ENCODE measurements around the gene NEK10. TPM values are rescaled to one million over a fixed set of nuclear protein-coding genes. Genes with fewer than 3 reads are reported as not detected.
A peak's percentile ranks its signal among the peaks of the same experiment; 100 is the strongest.

The NEK10 gene
- total and polyA plus RNA-seq, 4 donors, result 3.5 to 60.3 (median 12.8) TPM

DNA sequence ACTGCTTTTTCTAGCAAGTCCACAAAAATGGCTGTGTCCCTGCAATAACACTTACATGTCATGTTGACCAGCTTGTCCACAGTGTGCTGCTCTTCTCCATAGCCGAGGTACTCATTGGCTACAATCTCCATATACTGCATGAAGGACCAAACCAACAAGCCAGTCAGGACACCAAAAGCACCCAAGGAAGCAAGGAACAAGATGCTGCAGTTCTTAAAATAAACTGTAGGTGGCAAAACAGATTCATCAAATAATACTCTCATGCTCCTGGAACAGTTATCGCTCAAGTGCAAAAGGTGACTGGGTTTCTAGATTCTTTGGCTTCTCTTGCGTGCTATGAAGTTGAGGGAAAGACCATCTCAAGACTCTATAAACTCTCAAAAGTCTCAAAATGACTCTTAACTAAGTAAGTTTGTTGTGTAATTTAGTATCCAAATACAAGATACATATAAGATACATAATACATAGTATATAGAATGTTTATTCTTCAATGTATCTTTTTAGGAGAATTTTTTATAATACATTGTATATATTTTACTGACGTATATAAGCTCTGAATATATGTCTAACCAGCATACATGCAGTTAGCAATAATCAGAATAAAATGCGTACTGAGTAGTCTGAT is 57.0 kb downstream of the NEK10 start:
- Histone ChIP-seq H3K4me1 (ENCODE audit: control insufficient read depth in 5 of 5, insufficient read depth in 5 of 5, low read length in 5 of 5) (no peaks in the 10 kb centered on the region), H3K27me3 (ENCODE audit: control insufficient read depth in 3 of 3, insufficient read depth in 3 of 3, low read length in 2 of 3) (no peaks in the 10 kb centered on the region), H3K9ac (ENCODE audit: insufficient read depth in 1 of 2, low read length in 2 of 2) (no peak overlapping the region), H3K4me3 (no peak overlapping the region), H3K27ac (ENCODE audit: low read depth in 1 of 2, low read length in 1 of 2) (no peak overlapping the region), H3K9me3 (ENCODE audit: control insufficient read depth in 4 of 4, insufficient read depth in 3 of 4, low read length in 3 of 4) (no peaks in the 10 kb centered on the region), H3K36me3 (ENCODE audit: control insufficient read depth in 4 of 4, insufficient read depth in 4 of 4, low read length in 4 of 4) (no peaks in the 10 kb centered on the region)
- peak in 2 of 3 donors; percentile 71 to 77 for DNase-seq
- 36 to 43% methylated on average over 5 of the region's 5 CpGs for WGBS, 2 donors
- TF ChIP-seq, protein P1, sequence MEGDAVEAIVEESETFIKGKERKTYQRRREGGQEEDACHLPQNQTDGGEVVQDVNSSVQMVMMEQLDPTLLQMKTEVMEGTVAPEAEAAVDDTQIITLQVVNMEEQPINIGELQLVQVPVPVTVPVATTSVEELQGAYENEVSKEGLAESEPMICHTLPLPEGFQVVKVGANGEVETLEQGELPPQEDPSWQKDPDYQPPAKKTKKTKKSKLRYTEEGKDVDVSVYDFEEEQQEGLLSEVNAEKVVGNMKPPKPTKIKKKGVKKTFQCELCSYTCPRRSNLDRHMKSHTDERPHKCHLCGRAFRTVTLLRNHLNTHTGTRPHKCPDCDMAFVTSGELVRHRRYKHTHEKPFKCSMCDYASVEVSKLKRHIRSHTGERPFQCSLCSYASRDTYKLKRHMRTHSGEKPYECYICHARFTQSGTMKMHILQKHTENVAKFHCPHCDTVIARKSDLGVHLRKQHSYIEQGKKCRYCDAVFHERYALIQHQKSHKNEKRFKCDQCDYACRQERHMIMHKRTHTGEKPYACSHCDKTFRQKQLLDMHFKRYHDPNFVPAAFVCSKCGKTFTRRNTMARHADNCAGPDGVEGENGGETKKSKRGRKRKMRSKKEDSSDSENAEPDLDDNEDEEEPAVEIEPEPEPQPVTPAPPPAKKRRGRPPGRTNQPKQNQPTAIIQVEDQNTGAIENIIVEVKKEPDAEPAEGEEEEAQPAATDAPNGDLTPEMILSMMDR (IDR thresholded peaks at IDR 0.05; ENCODE audit: control extremely low read depth, extremely low read depth), result peak; percentile 72
- peak; percentile 80 for ATAC-seq (ENCODE audit: insufficient read depth, low FRiP score)

DNA sequence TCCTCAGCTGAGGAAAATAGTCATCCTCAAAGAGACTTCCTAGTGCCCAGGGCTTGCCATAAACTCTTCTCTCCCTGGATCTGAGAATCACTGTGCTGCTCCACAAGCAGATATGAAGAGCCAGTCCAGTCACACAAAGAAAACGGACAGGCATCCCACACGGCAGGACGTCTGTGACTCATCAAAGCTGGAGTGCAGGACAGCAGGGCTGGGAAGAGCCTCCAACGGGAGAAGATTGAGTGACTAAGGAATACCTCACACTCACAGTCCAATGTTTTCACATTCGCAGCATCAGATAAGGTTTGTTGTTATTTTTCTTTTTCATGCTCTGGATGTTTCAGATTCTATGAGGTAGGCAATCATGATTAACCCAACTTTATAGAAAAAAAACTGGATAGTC is 57.8 kb downstream of the NEK10 start:
- Histone ChIP-seq H3K36me3 (ENCODE audit: control insufficient read depth in 4 of 4, insufficient read depth in 4 of 4, low read length in 4 of 4) (no peaks in the 10 kb centered on the region), H3K27me3 (ENCODE audit: control insufficient read depth in 3 of 3, insufficient read depth in 3 of 3, low read length in 2 of 3) (no peaks in the 10 kb centered on the region), H3K4me1 (ENCODE audit: control insufficient read depth in 5 of 5, insufficient read depth in 5 of 5, low read length in 5 of 5) (no peaks in the 10 kb centered on the region), H3K27ac (ENCODE audit: low read depth in 1 of 2, low read length in 1 of 2) (no peak overlapping the region), H3K9me3 (ENCODE audit: control insufficient read depth in 4 of 4, insufficient read depth in 3 of 4, low read length in 3 of 4) (no peaks in the 10 kb centered on the region), H3K4me3 (no peak overlapping the region), H3K9ac (ENCODE audit: insufficient read depth in 1 of 2, low read length in 2 of 2) (no peak overlapping the region)
- DNase-seq, result no peak
- 68 to 76% methylated on average over 5 of the region's 5 CpGs for WGBS, 2 donors
- no peak for ATAC-seq (ENCODE audit: insufficient read depth, low FRiP score)
- TF ChIP-seq, protein P1 (IDR thresholded peaks at IDR 0.05; ENCODE audit: control extremely low read depth, extremely low read depth), result no peak

DNA sequence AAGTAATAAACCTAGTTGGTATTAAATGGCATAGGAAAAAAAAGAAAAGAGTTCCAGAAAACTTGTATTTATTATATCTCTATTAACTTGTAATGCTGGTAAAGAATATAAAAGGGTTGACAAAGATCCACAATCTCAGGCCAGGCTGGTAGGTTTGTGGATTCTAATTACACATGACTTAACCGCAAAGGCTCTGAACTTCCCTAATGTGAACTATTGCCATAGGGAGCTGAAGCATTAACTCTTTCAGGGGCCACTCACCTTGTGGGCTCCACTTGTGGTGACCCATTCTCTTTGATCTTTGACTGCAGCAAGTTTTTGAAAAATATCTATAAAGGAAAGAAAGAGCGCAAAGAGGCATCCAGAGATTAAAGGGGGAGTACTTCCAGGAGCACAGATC is 58.5 kb downstream of the NEK10 start:
- TF ChIP-seq, protein P1 (IDR thresholded peaks at IDR 0.05; ENCODE audit: control extremely low read depth, extremely low read depth), result no peak
- H3K36me3 ChIP-seq (ENCODE audit: control insufficient read depth in 4 of 4, insufficient read depth in 4 of 4, low read length in 4 of 4), result no peaks in the 10 kb centered on the region
- no peak for DNase-seq
- H3K27ac ChIP-seq (ENCODE audit: low read depth in 1 of 2, low read length in 1 of 2), result no peak overlapping the region
- no peaks in the 10 kb centered on the region for H3K27me3 ChIP-seq (ENCODE audit: control insufficient read depth in 3 of 3, insufficient read depth in 3 of 3, low read length in 2 of 3)
- no peak for ATAC-seq (ENCODE audit: insufficient read depth, low FRiP score)
- no peaks in the 10 kb centered on the region for H3K9me3 ChIP-seq (ENCODE audit: control insufficient read depth in 4 of 4, insufficient read depth in 3 of 4, low read length in 3 of 4)
- H3K4me1 ChIP-seq (ENCODE audit: control insufficient read depth in 5 of 5, insufficient read depth in 5 of 5, low read length in 5 of 5), result no peaks in the 10 kb centered on the region
- H3K9ac ChIP-seq (ENCODE audit: insufficient read depth in 1 of 2, low read length in 2 of 2), result no peak overlapping the region
- whole genome bisulfite sequencing, 2 donors, result 70 to 76% methylated on average over 2 of the region's 2 CpGs
- H3K4me3 ChIP-seq, result no peak overlapping the region

DNA sequence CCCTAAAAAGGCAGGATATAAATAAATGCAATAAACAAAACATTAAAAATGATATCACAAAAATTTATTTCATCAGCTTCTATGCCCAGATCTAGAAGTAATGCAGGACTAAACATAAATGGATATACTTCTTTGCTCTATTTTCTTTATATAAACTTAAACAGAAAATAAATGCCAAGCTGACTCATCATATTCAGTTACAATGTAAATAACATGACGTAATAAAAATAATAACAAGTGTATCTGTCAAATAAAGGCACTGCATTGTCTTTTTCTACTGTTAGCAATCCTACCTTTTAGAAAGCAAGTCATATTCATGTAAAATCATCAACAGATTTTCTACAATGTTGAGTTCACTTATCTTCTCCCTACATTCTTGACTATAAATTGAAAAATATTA is 61.6 kb downstream of the NEK10 start:
- Histone ChIP-seq H3K9me3 (ENCODE audit: control insufficient read depth in 4 of 4, insufficient read depth in 3 of 4, low read length in 3 of 4) (no peaks in the 10 kb centered on the region), H3K27ac (ENCODE audit: low read depth in 1 of 2, low read length in 1 of 2) (no peak overlapping the region), H3K4me1 (ENCODE audit: control insufficient read depth in 5 of 5, insufficient read depth in 5 of 5, low read length in 5 of 5) (no peaks in the 10 kb centered on the region), H3K4me3 (no peak overlapping the region), H3K9ac (ENCODE audit: insufficient read depth in 1 of 2, low read length in 2 of 2) (no peak overlapping the region), H3K27me3 (ENCODE audit: control insufficient read depth in 3 of 3, insufficient read depth in 3 of 3, low read length in 2 of 3) (no peaks in the 10 kb centered on the region), H3K36me3 (ENCODE audit: control insufficient read depth in 4 of 4, insufficient read depth in 4 of 4, low read length in 4 of 4) (no peaks in the 10 kb centered on the region)
- no peak for DNase-seq
- ATAC-seq (ENCODE audit: insufficient read depth, low FRiP score), result no peak
- TF ChIP-seq, protein P1 (IDR thresholded peaks at IDR 0.05; ENCODE audit: control extremely low read depth, extremely low read depth), result no peak
- WGBS, 2 donors, result 62 to 80% methylated on average over 1 of the region's 1 CpG

Measured in lung (tissue), 12 donors.